Natural killer cell (primary cell): ENCODE measurements around the gene NIBAN1. TPM values are rescaled to one million over a fixed set of nuclear protein-coding genes. Genes with fewer than 3 reads are reported as not detected.
"Not testable (repeated sequence)": the region's sequence is repeated elsewhere in the genome, so short reads cannot be mapped to it uniquely, and the experiment has no call there.

Experiments
- ATAC-seq, 3 donors: fragments of 150-1000 bp in 2 of 3; fragments of 200-7000 bp in 1 of 3; cut with Tn5 transposase; 1 replicate in 1 of 3; 2 replicates in 2 of 3; pipeline ENCODE4 v1.10.0; 2021; ENCODE audit warnings: mild to moderate bottlenecking in 2 of 3, moderate library complexity in 2 of 3
- DNase-seq, 2 donors: peaks; one replicate each; pipeline versions ENCODE4 v3.0.0 to v3.0.0-alpha.2; 2013 to 2021; ENCODE audit warnings: mixed read lengths in 1 of 2
- H3K27ac ChIP-seq: one replicate; pipeline ENCODE4 v1.5.1; 2013; ENCODE audit warnings: mild to moderate bottlenecking, low read length
- H3K27me3 ChIP-seq: one replicate; pipeline ENCODE4 v1.6.1; 2013; ENCODE audit warnings: low read length; ENCODE audit not compliant: control insufficient read depth, insufficient read depth
- H3K36me3 ChIP-seq: one replicate; pipeline ENCODE4 v1.6.1; 2013; ENCODE audit warnings: low read length; ENCODE audit not compliant: control insufficient read depth, insufficient read depth
- H3K4me1 ChIP-seq: one replicate; pipeline ENCODE4 v1.6.1; 2013; ENCODE audit warnings: low read length; ENCODE audit not compliant: control insufficient read depth, insufficient read depth
- H3K4me3 ChIP-seq: one replicate; pipeline ENCODE4 v1.5.1; 2013; ENCODE audit warnings: low read length
- H3K9me3 ChIP-seq: one replicate; pipeline ENCODE4 v1.6.1; 2013; ENCODE audit warnings: low read length; ENCODE audit not compliant: control insufficient read depth, insufficient read depth
- H3K27ac Mint-ChIP-seq, 2 donors: one replicate each; pipeline ENCODE4 v1.8.0; 2022; ENCODE audit warnings: mild to moderate bottlenecking in 2 of 2, mixed read lengths in 2 of 2, moderate library complexity in 1 of 2
- H3K27me3 Mint-ChIP-seq, 2 donors: one replicate each; pipeline ENCODE4 v1.8.0; 2022; ENCODE audit warnings: low read depth in 2 of 2, mixed read lengths in 2 of 2
- H3K36me3 Mint-ChIP-seq: one replicate; pipeline ENCODE4 v1.8.0; 2022; ENCODE audit warnings: mixed read lengths
- H3K4me1 Mint-ChIP-seq, 2 donors: one replicate each; pipeline ENCODE4 v1.8.0; 2022; ENCODE audit warnings: mixed read lengths in 2 of 2
- H3K4me3 Mint-ChIP-seq: one replicate; pipeline ENCODE4 v1.8.0; 2022; ENCODE audit warnings: mild to moderate bottlenecking, moderate library complexity, mixed read lengths
- H3K9me3 Mint-ChIP-seq, 2 donors: one replicate each; pipeline ENCODE4 v1.8.0; 2022; ENCODE audit warnings: mixed read lengths in 2 of 2
- CTCF ChIP-seq: fragments of 200-600 bp; IDR thresholded peaks from one replicate; pipeline ENCODE4 v1.8.0; 2022; ENCODE audit warnings: antibody characterized with exemption
- WGBS: methylation state at CpG from one replicate; pipeline ENCODE4 v1.1.7; 2013; ENCODE audit warnings: missing lambda C conversion rate; ENCODE audit not compliant: insufficient coverage; 5-methylcytosine and 5-hydroxymethylcytosine counted together
- intact Hi-C: fragments of 100-400 bp; cut with micrococcal nuclease; formaldehyde crosslinking; loops from one replicate; pipeline ENCODE4 v1.14.2; 2022
- total RNA-seq, 4 donors: library from RNA; stranded (reverse); fragments of 120-200 nt in 1 of 4; gene quantifications; one replicate each; pipeline versions ENCODE4 v1.2.3 to v1.2.4, GENCODE V29; 2013 to 2022

The NIBAN1 gene
- total RNA-seq, 3 donors from 2014 or later (not counting 1 experiment from before 2014, with no cell fraction given) = 30.9 to 54.1 (median 31.0) TPM

- no peak for TF ChIP-seq CTCF
- Mint-ChIP-seq H3K4me3 (no peak overlapping the region), H3K27ac (no peak overlapping the region), H3K9me3 (no peaks in the 10 kb centered on the region), H3K27me3 (no peaks in the 10 kb centered on the region), H3K4me1 (no peaks in the 10 kb centered on the region), H3K36me3 (no peaks in the 10 kb centered on the region)
- no peaks in the 10 kb centered on the region for H3K27me3 ChIP-seq
- DNase-seq (no peak), ATAC-seq (no peak)
- intact Hi-C loops = no loop called here
- H3K27ac ChIP-seq = no peak overlapping the region
- H3K9me3 ChIP-seq = no peaks in the 10 kb centered on the region
- no peak overlapping the region for H3K4me3 ChIP-seq
- H3K36me3 ChIP-seq = peaks cover 2% of the 10 kb centered on the region
- no CpG with 5 or more reads among the region's 1 CpG for WGBS
- H3K4me1 ChIP-seq = no peaks in the 10 kb centered on the region
Observed at GRCh38 chr1:184959626-184960025, 14.7 kb downstream of the NIBAN1 start.

GRCh38 chr1:184958554-184959353 lies 15.6 kb downstream of the NIBAN1 start:
- H3K27ac Mint-ChIP-seq = no peak overlapping the region
- H3K4me1 Mint-ChIP-seq = peaks cover 5 to 9% of the 10 kb centered on the region in 2 donors
- ATAC-seq (no peak), DNase-seq (no peak)
- H3K9me3 ChIP-seq = no peaks in the 10 kb centered on the region
- H3K9me3 Mint-ChIP-seq = no peaks in the 10 kb centered on the region
- intact Hi-C loops = no loop called here
- H3K36me3 ChIP-seq = peaks cover 2% of the 10 kb centered on the region
- no peak for TF ChIP-seq CTCF
- H3K4me3 ChIP-seq = no peak overlapping the region
- WGBS = 96% methylated on average over 4 of the region's 4 CpGs
- H3K27me3 ChIP-seq = no peaks in the 10 kb centered on the region
- H3K27ac ChIP-seq = no peak overlapping the region
- no peak overlapping the region for H3K4me3 Mint-ChIP-seq
- H3K4me1 ChIP-seq = no peaks in the 10 kb centered on the region
- H3K36me3 Mint-ChIP-seq = no peaks in the 10 kb centered on the region
- no peaks in the 10 kb centered on the region for H3K27me3 Mint-ChIP-seq

GRCh38 chr1:184957901-184958300 lies 16.4 kb downstream of the NIBAN1 start:
- H3K27me3 ChIP-seq, intact Hi-C loops, H3K27ac Mint-ChIP-seq, H3K36me3 ChIP-seq, H3K36me3 Mint-ChIP-seq, H3K9me3 Mint-ChIP-seq, H3K9me3 ChIP-seq, H3K27ac ChIP-seq, H3K27me3 Mint-ChIP-seq, ATAC-seq, H3K4me3 ChIP-seq, H3K4me1 ChIP-seq, H3K4me3 Mint-ChIP-seq, DNase-seq: not testable (repeated sequence)
- 100% methylated on average over 2 of the region's 2 CpGs for WGBS
- peaks cover 13% of the 10 kb centered on the region in 2 donors for H3K4me1 Mint-ChIP-seq

GRCh38 chr1:184956999-184957700 lies 17.2 kb downstream of the NIBAN1 start:
- H3K4me3 ChIP-seq = no peak overlapping the region
- intact Hi-C loops = no loop called here
- Mint-ChIP-seq H3K36me3 (no peaks in the 10 kb centered on the region), H3K4me1 (peaks cover 13% of the 10 kb centered on the region in 2 donors), H3K9me3 (no peaks in the 10 kb centered on the region), H3K4me3 (no peak overlapping the region), H3K27me3 (no peaks in the 10 kb centered on the region), H3K27ac (no peak overlapping the region)
- H3K27ac ChIP-seq = no peak overlapping the region
- H3K9me3 ChIP-seq = no peaks in the 10 kb centered on the region
- 89% methylated on average over 2 of the region's 4 CpGs for WGBS
- no peak for ATAC-seq
- no peak for DNase-seq
- no peaks in the 10 kb centered on the region for H3K27me3 ChIP-seq
- no peaks in the 10 kb centered on the region for H3K4me1 ChIP-seq
- no peak for TF ChIP-seq CTCF
- H3K36me3 ChIP-seq = peaks cover 2% of the 10 kb centered on the region
